K562 (cell line): ENCODE results near the gene PIP5K1B. TPM values are rescaled to one million over a fixed set of nuclear protein-coding genes. Genes with fewer than 3 reads are reported as not detected.

ENCODE experiments used
- ATAC-seq: fragments of 200-7000 bp; cut with Tn5 transposase; 3 replicates; pipeline ENCODE4 v1.9.1; 2020; ENCODE audit warnings: moderate library complexity
- BruUV-seq: library from RNA; stranded (reverse); fragments of 400-500 nt; replicated peaks from 2 replicates; lab custom pipeline; 2021; lab: Mats Ljungman, UMichigan
- CTCF ChIA-PET: fragments of 300-600 bp; formaldehyde crosslinking; extraction: SDS; loops from one replicate; lab custom pipeline; 2021; ENCODE audit warnings: low intra/inter-chr PET ratio; lab: Yijun Ruan, JAX
- POLR2A ChIA-PET: fragments of 300-600, 350-650 bp; sonication (Branson Sonifier 250); formaldehyde crosslinking; extraction: SDS; loops from one replicate; lab custom pipeline; 2021; ENCODE audit warnings: antibody characterized with exemption, inconsistent platforms; lab: Yijun Ruan, JAX
- DNase-seq, 4 experiments: peaks; one replicate each; pipeline versions ENCODE4 v3.0.0 to v3.0.0-alpha.2; 2011 to 2018; ENCODE audit warnings: low spot score in 3 of 4, mixed read lengths in 3 of 4; ENCODE audit errors: extremely low read depth in 1 of 4
- FAIRE-seq: peaks from 2 replicates; lab custom pipeline; 2011; peaks lifted over from hg19 to GRCh38; lab: Jason Lieb, UNC
- H2AFZ ChIP-seq: 2 replicates; pipeline ENCODE4 v1.6.0; 2011; ENCODE audit warnings: low read depth, low read length, control low read depth, inconsistent platforms
- H3K27ac ChIP-seq: fragments of 200-600 bp; 3 replicates; pipeline ENCODE4 v1.8.0; 2011; ENCODE audit warnings: low read depth, mild to moderate bottlenecking, control low read depth, inconsistent platforms, low read length, moderate library complexity, mixed read lengths; ENCODE audit errors: extremely low read depth
- H3K27me3 ChIP-seq, 2 experiments: fragments of 300-600 bp in 1 of 2; 2 replicates in 1 of 2; 3 replicates in 1 of 2; pipeline versions ENCODE4 v1.6.0 to v1.8.0; 2011; ENCODE audit warnings: inconsistent platforms in 2 of 2, low read length in 2 of 2, mild to moderate bottlenecking in 1 of 2, mixed read lengths in 1 of 2, moderate library complexity in 1 of 2; ENCODE audit not compliant: control insufficient read depth in 2 of 2, insufficient read depth in 2 of 2
- H3K36me3 ChIP-seq: fragments of 300-600 bp; 3 replicates; pipeline ENCODE4 v1.8.0; 2011; ENCODE audit warnings: mild to moderate bottlenecking, low read length, inconsistent platforms; ENCODE audit not compliant: control insufficient read depth, insufficient read depth
- H3K4me1 ChIP-seq, 2 experiments: fragments of 200-600 bp in 1 of 2; replicated peaks in 1 of 2; 2 replicates in 1 of 2; 3 replicates in 1 of 2; pipeline versions ENCODE4 v1.5.1 to v1.8.0; 2011; ENCODE audit warnings: inconsistent platforms in 2 of 2, low read length in 2 of 2, mild to moderate bottlenecking in 1 of 2, mixed read lengths in 1 of 2, moderate library complexity in 1 of 2; ENCODE audit not compliant: control insufficient read depth in 2 of 2, insufficient read depth in 2 of 2
- H3K4me2 ChIP-seq: 2 replicates; pipeline ENCODE4 v1.6.1; 2011; ENCODE audit warnings: low read length, control low read depth, inconsistent platforms, mixed read lengths; ENCODE audit not compliant: insufficient read depth
- H3K4me3 ChIP-seq: fragments of 200-600 bp; sonication (generic), shearing (Covaris generic); 2 replicates; pipeline ENCODE4 v1.5.1; 2016; ENCODE audit warnings: control low read depth, inconsistent platforms
- H3K79me2 ChIP-seq: fragments of 200-600 bp; 3 replicates; pipeline ENCODE4 v1.8.0; 2011; ENCODE audit warnings: low read length, inconsistent platforms; ENCODE audit not compliant: control insufficient read depth, insufficient read depth
- H3K9ac ChIP-seq, 2 experiments: 2 replicates each; pipeline versions ENCODE4 v1.6.0 to v1.6.1; 2011; ENCODE audit warnings: low read depth in 2 of 2, low read length in 2 of 2, control low read depth in 1 of 2, inconsistent platforms in 1 of 2, mild to moderate bottlenecking in 1 of 2, mixed read lengths in 1 of 2; ENCODE audit not compliant: insufficient read depth in 1 of 2
- H3K9me1 ChIP-seq: one replicate; pipeline ENCODE4 v1.6.0; 2011; ENCODE audit warnings: inconsistent platforms, mild to moderate bottlenecking, low read length, moderate library complexity; ENCODE audit not compliant: control insufficient read depth, insufficient read depth
- H3K9me3 ChIP-seq: replicated peaks from 2 replicates; pipeline ENCODE4 v1.5.1; 2011; ENCODE audit warnings: low read depth, low read length, inconsistent platforms; ENCODE audit not compliant: control insufficient read depth, insufficient read depth
- H4K20me1 ChIP-seq: replicated peaks from 2 replicates; pipeline ENCODE4 v1.6.1; 2011; ENCODE audit warnings: low read length, inconsistent platforms, mixed read lengths; ENCODE audit not compliant: control insufficient read depth, insufficient read depth
- ARID1B ChIP-seq: fragments of 450-650 bp; IDR thresholded peaks from 2 replicates; pipeline ENCODE4 v1.6.1; 2016; ENCODE audit warnings: antibody characterized with exemption, mild to moderate bottlenecking, inconsistent platforms
- BCOR ChIP-seq: fragments of 450-650 bp; IDR thresholded peaks from 2 replicates; pipeline ENCODE4 v1.6.1; 2016
- CBFA2T2 ChIP-seq: fragments of 450-650 bp; conservative IDR thresholded peaks from 2 replicates; pipeline ENCODE4 v1.6.1; 2017; ENCODE audit warnings: mild to moderate bottlenecking
- CBFA2T3 ChIP-seq: fragments of 450-650 bp; IDR thresholded peaks from 2 replicates; pipeline ENCODE4 v1.6.1; 2017
- DPF2 ChIP-seq: fragments of 450-650 bp; IDR thresholded peaks from 2 replicates; pipeline ENCODE4 v1.6.1; 2016
- FOXA3 ChIP-seq, 2 experiments: fragments of 450-650 bp in 1 of 2; sonication (generic) in 1 of 2; formaldehyde crosslinking; IDR thresholded peaks in 1 of 2; conservative IDR thresholded peaks in 1 of 2; 2 replicates each; pipeline versions ENCODE4 v1.4.0 to v1.8.0; 2020 to 2022; ENCODE audit warnings: mild to moderate bottlenecking in 2 of 2, missing genetic modification reagents in 1 of 2
- JUND ChIP-seq, 2 experiments: IDR thresholded peaks; 2 replicates in 1 of 2; 3 replicates in 1 of 2; pipeline ENCODE4 v1.6.1; 2011; ENCODE audit warnings: borderline replicate concordance in 2 of 2, low read depth in 2 of 2, low read length in 2 of 2, improper control_type of control experiment in 1 of 2, missing biosample characterization in 1 of 2, missing genetic modification characterization in 1 of 2, missing genetic modification reagents in 1 of 2
- MCM7 ChIP-seq, 2 experiments: fragments of 450-650 bp; IDR thresholded peaks; 2 replicates each; pipeline ENCODE4 v1.6.1; 2016 to 2018
- NCOR1 ChIP-seq: fragments of 450-650 bp; IDR thresholded peaks from 2 replicates; pipeline ENCODE4 v1.6.1; 2016; ENCODE audit warnings: mild to moderate bottlenecking, moderate library complexity
- SOX6 ChIP-seq: fragments of 450-650 bp; IDR thresholded peaks from 2 replicates; pipeline ENCODE4 v1.6.1; 2014; ENCODE audit warnings: mild to moderate bottlenecking
- STAG1 ChIP-seq: sonication (generic); formaldehyde crosslinking; IDR thresholded peaks from 2 replicates; pipeline ENCODE4 v1.5.0; 2020; ENCODE audit warnings: missing genetic modification reagents, borderline replicate concordance
- TAL1 ChIP-seq: fragments of 450-650 bp; IDR thresholded peaks from 2 replicates; pipeline ENCODE4 v1.6.1; 2016; ENCODE audit warnings: mild to moderate bottlenecking
- TCF3 ChIP-seq: sonication (generic); formaldehyde crosslinking; IDR thresholded peaks from 2 replicates; pipeline ENCODE4 v1.4.0; 2020; ENCODE audit warnings: mild to moderate bottlenecking, missing genetic modification reagents
- ZNF431 ChIP-seq: sonication (generic); formaldehyde crosslinking; IDR thresholded peaks from 2 replicates; pipeline ENCODE4 v1.8.0; 2022; ENCODE audit warnings: mild to moderate bottlenecking, missing genetic modification reagents
- WGBS: fragments of 100-300 bp; shearing (Covaris generic); methylation state at CpG from one replicate; pipeline ENCODE4 v1.1.6; 2016; ENCODE audit warnings: low coverage, mixed read lengths; ENCODE audit not compliant: insufficient coverage; ENCODE audit errors: missing lambda C conversion rate; 5-methylcytosine and 5-hydroxymethylcytosine counted together
- in situ Hi-C: fragments of 300-500 bp; cut with MboI; formaldehyde crosslinking; loops from 4 replicates; pipeline ENCODE4 v1.15.0; 2018; ENCODE audit warnings: inconsistent platforms, mixed read lengths
- intact Hi-C: fragments of 100-400 bp; cut with micrococcal nuclease; formaldehyde crosslinking; loops from 2 replicates; pipeline ENCODE4 v1.14.2; 2022
- polyA plus RNA-seq, 8 experiments: library from polyadenylated mRNA; depleted of rRNA in 4 of 8; stranded (reverse) in 5 of 8; unstranded in 3 of 8; fragments of >200 nt; fragmentation: Nextera tagmentation in 2 of 8; fragmentation: Illumina TruSeq in 1 of 8; extraction: Ambion mirVana in 2 of 8; extraction: Trizol in 1 of 8; gene quantifications; 2 replicates each; pipeline versions ENCODE4 v1.2.1 to v1.2.3, GENCODE V29; 2011 to 2014; ENCODE audit warnings: inconsistent platforms in 1 of 8, missing spikeins in 1 of 8
- total RNA-seq, 7 experiments: library from RNA; depleted of rRNA in 6 of 7; stranded (reverse); fragments of >200 nt in 6 of 7; fragmentation: Illumina TruSeq in 2 of 7; extraction: Trizol in 2 of 7; gene quantifications; 2 replicates each; pipeline versions ENCODE4 v1.2.1 to v1.2.3, GENCODE V29; 2011 to 2021; ENCODE audit warnings: low replicate concordance in 1 of 7
- TF ChIP-seq, protein P1 (sequence below): sonication (generic); formaldehyde crosslinking; IDR thresholded peaks from 2 replicates; pipeline ENCODE4 v1.9.0; 2022; ENCODE audit warnings: mild to moderate bottlenecking, missing genetic modification reagents
- TF ChIP-seq, protein P2 (sequence below): fragments of 250-450 bp; sonication (Bioruptor Pico); IDR thresholded peaks from 2 replicates; pipeline ENCODE4 v1.5.0; 2021; ENCODE audit warnings: mild to moderate bottlenecking, moderate library complexity

PIP5K1B gene
- total and polyA plus RNA-seq, 9 of the 15 experiments (the other 6 are each of a cell fraction or from before 2014, with no cell fraction given) = 3.1 to 12.9 (median 7.4) TPM

DNA sequence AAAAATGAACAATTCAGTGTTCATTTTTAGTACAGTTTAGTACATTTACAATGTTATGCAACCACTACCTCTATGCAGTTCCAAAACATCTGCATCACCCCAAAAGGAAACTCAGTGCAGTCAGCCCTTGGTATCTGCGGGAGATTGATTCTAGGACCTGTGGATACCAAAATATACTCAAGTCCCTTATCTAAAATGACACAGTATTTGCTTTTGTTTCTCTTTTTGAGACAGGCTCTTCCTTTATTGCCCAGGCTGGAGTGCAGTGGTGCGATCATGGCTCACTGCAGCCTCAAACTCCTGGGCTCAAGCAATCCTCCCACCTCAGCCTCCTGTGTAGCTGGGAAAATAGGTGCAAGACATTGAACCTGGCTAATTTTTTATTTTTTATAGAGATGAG lies 114.0 kb downstream of the PIP5K1B start:
- TF ChIP-seq NCOR1 = peak; percentile 33; the same call in 1 of the 2 replicates
- TF ChIP-seq CBFA2T3 = peak; percentile 68
- peak; percentile 39; the same call in 1 of the 2 replicates for TF ChIP-seq DPF2
- 0 out of 2 replicates have a peak, but pooled peaks have one; percentile 26 for TF ChIP-seq BCOR
- no peak for TF ChIP-seq MCM7 (IDR thresholded peaks at IDR 0.05)
- peak; percentile 77 for TF ChIP-seq TCF3
- no peak for TF ChIP-seq JUND (IDR thresholded peaks at IDR 0.05; ENCODE audit: borderline replicate concordance, low read depth, low read length)
- no peak for TF ChIP-seq JUND (tag; IDR thresholded peaks at IDR 0.05; ENCODE audit: borderline replicate concordance, low read depth, low read length)
- peak; percentile 51; the same call in 1 of the 2 replicates for TF ChIP-seq ARID1B
- TF ChIP-seq FOXA3 (CRISPR knock-in tag; conservative IDR thresholded peaks at IDR 0.05 in 1 of 2, IDR thresholded peaks at IDR 0.05 in 1 of 2) = peak; percentile 31 to 66; a peak in 2 of 4 replicates
- TF ChIP-seq, protein P1, sequence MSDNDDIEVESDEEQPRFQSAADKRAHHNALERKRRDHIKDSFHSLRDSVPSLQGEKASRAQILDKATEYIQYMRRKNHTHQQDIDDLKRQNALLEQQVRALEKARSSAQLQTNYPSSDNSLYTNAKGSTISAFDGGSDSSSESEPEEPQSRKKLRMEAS (CRISPR knock-in tag) = no peak
- peak; percentile 36; the same call in 1 of the 2 replicates for TF ChIP-seq CBFA2T2
- peak; percentile 53 for TF ChIP-seq SOX6
- TF ChIP-seq, protein P2, sequence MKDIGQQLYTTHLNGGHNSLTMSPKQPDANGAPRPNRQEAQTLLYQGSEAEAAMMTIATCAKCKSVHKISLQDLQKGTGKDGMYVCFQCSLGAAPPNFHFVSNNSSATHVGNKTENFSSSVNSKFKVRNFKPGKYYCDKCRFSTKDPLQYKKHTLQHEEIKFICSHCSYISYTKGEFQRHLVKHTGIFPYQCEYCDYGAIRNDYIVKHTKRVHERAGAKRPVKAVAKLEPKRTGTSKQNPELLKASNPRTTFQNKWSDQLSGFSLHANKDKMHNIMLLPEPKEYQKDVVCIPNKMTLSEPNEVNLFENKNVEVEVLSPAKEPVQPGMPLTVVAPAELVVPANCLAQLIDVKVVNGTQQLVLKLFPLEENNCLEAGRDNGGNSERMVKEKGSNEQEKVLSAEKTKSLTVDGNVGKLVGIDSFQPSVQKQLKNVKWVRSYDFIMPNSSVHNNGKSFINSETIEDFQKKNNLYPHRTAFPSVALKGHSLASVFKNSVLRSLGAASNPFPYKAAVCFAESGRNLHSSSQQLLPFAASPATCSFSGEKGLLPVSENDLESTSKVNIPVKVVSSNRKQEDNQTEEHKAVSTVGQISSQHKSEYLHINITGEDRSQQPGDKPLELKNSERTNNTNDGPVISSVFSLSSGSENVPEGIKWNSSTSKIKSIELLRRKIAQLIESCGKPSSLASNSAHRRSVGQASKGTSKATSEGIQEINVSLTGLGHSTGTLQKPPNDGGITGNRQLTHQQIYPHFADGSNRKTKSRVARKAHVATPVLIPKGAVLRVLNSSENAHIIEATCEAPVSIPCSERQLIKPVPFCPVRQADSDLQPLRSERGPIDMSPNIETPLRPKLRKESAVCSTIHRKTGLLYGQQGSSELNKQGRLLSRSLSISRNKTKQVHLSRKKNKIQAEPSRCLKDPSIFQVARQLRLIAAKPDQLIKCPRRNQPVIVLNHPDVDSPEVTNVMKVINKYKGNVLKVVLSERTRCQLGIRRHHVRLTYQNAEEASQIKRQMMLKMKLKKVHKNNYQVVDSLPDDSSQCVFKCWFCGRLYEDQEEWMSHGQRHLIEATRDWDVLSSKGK (CRISPR knock-in tag) = no peak
- TF ChIP-seq TAL1 = peak; percentile 31; the same call in 1 of the 2 replicates
- TF ChIP-seq STAG1 (CRISPR knock-in tag) = no peak
- TF ChIP-seq ZNF431 = no peak
- H4K20me1 ChIP-seq = no peaks in the 10 kb centered on the region
- H3K9ac ChIP-seq = no peak overlapping the region
- no peaks in the 10 kb centered on the region for H3K27me3 ChIP-seq
- peak in 1 of 4 experiments; percentile 33 for DNase-seq
- intact Hi-C loops = no loop called here
- no peaks in the 10 kb centered on the region for H3K79me2 ChIP-seq
- no peak overlapping the region for H3K4me2 ChIP-seq
- H3K36me3 ChIP-seq = no peaks in the 10 kb centered on the region
- WGBS = 27% methylated on average over 2 of the region's 2 CpGs
- in situ Hi-C loops = no loop called here
- peak; percentile 15 for FAIRE-seq
- ATAC-seq = peak; percentile 41; the same call in 2 of the 3 replicates
- H3K4me3 ChIP-seq = no peak overlapping the region
- H3K9me3 ChIP-seq = no peaks in the 10 kb centered on the region
- ChIA-PET POLR2A (no interaction called here), CTCF (no interaction called here)
- H3K9me1 ChIP-seq = no peaks in the 10 kb centered on the region
- H2AFZ ChIP-seq = no peak overlapping the region
- H3K4me1 ChIP-seq = peaks cover 0 to 16% of the 10 kb centered on the region in 2 experiments; a peak in 3 of 5 replicates
- no TSS peak for BruUV-seq
- no peak overlapping the region; the same call in 2 of the 3 replicates for H3K27ac ChIP-seq
